CD4-positive, alpha-beta T cell treated with Interleukin-4 for 4 hours (primary cell): ENCODE measurements around the gene ZBTB7B.

Source experiments
- DNase-seq: peaks from one replicate; pipeline ENCODE4 v3.0.0-alpha.2; 2020

The ZBTB7B gene

GRCh38 chr1:155002464-155003226, at the start of gene ZBTB7B:
ZBTB7B (plus strand) TSS chr1:155002802; CDS start chr1:155014661, 11,859 bp downstream.
- no peak for DNase-seq

GRCh38 chr1:154953611-154954038, 49.0 kb upstream of the ZBTB7B start:
- no peak for DNase-seq

- DNase-seq = no peak
Measured at GRCh38 chr1:154954541-154954940, 48.1 kb upstream of the ZBTB7B start.

- DNase-seq = peak; percentile 100
Measured at GRCh38 chr1:154955039-154955717, 47.4 kb upstream of the ZBTB7B start.

GRCh38 chr1:154955718-154956543, 46.7 kb upstream of the ZBTB7B start, which contains the start of gene PBXIP1:
PBXIP1 (minus strand) TSS chr1:154956099; CDS start chr1:154953721, 2,378 bp downstream.
- DNase-seq = peak; percentile 96

GRCh38 chr1:154956544-154956941, 46.1 kb upstream of the ZBTB7B start:
- no peak for DNase-seq

- no peak for DNase-seq
Measured at GRCh38 chr1:154957091-154957657, 45.4 kb upstream of the ZBTB7B start.

- no peak for DNase-seq
Measured at GRCh38 chr1:154958036-154958435, 44.6 kb upstream of the ZBTB7B start.

GRCh38 chr1:154958681-154959425, 43.7 kb upstream of the ZBTB7B start:
- DNase-seq = no peak

GRCh38 chr1:154959426-154959780, 43.2 kb upstream of the ZBTB7B start:
- DNase-seq = no peak

GRCh38 chr1:154960446-154961136, 42.0 kb upstream of the ZBTB7B start:
- DNase-seq = no peak

- DNase-seq = peak; percentile 77
Measured at GRCh38 chr1:154961207-154962155, 41.1 kb upstream of the ZBTB7B start, which contains the start of gene PYGO2. PYGO2 (minus strand) TSS chr1:154961782; CDS start chr1:154961576, 206 bp downstream.

GRCh38 chr1:154962156-154962749, 40.3 kb upstream of the ZBTB7B start:
- DNase-seq = no peak

GRCh38 chr1:154962795-154963330, 39.7 kb upstream of the ZBTB7B start:
- no peak for DNase-seq

- DNase-seq = no peak
Measured at GRCh38 chr1:154963643-154964042, 39.0 kb upstream of the ZBTB7B start.

- DNase-seq = no peak
Measured at GRCh38 chr1:154964359-154964758, 38.2 kb upstream of the ZBTB7B start.

- DNase-seq = no peak
Measured at GRCh38 chr1:154966111-154966510, 36.5 kb upstream of the ZBTB7B start.

GRCh38 chr1:154967331-154967950, 35.2 kb upstream of the ZBTB7B start:
- DNase-seq = no peak

- DNase-seq = no peak
Measured at GRCh38 chr1:154968731-154969130, 33.9 kb upstream of the ZBTB7B start.
